Measurements from ENCODE around the gene MDH1.
"Not testable (repeated sequence)": the region's sequence is repeated elsewhere in the genome, so short reads cannot be mapped to it uniquely, and the experiment has no call there.

MDH1 gene

GRCh38 chr2:63588385-63589147 lies at the start of gene MDH1, which contains the start of gene WDPCP:
TSS of gene MDH1 (plus strand) at chr2:63588963. CDS start at chr2:63589044, 81 bp downstream.
TSS of gene WDPCP (minus strand) at chr2:63588477. CDS start at chr2:63588271, 206 bp downstream.
- H3K4me3 ChIP-seq (ENCODE audit: low read depth, low read length): peak within 1 kb of the TSS; percentile 97

DNA sequence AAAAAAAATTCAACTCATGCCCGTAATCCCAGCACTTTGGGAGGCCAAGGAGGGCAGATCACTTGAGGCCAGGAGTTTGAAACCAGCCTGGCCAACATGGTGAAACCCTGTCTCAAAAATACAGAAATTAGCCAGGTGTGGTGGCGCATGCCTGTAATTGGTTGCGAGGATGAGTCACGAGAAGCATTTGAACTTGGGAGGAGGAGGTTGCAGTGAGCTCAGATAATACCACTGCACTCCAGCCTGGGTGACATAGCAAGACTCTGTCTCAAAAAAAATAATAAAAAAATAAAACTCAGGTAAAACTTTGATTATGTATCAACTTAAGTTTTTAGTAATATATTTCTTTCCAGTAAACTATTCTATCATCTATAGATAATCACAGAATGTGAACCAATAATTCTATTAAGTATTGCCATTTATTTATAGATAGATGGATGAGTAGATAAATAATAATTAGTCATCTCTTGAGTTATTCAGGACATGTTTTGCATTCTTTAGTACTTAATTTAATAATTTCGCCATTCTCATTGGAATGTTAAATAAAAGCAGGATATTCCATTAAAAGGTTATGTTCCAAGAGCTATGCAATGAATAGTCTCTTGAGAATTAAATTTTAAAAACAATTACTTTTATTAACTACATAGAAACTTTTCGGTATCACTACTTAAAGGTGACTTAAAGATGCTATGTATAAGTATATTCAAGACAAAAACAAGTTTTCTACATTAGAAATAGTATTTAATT lies 49.2 kb upstream of the MDH1 start:
- H3K4me3 ChIP-seq (ENCODE audit: low read depth, low read length): no peak overlapping the region

- no peak overlapping the region for H3K4me3 ChIP-seq (ENCODE audit: low read depth, low read length)
Measured at GRCh38 chr2:63544017-63544627, 44.6 kb upstream of the MDH1 start.

DNA sequence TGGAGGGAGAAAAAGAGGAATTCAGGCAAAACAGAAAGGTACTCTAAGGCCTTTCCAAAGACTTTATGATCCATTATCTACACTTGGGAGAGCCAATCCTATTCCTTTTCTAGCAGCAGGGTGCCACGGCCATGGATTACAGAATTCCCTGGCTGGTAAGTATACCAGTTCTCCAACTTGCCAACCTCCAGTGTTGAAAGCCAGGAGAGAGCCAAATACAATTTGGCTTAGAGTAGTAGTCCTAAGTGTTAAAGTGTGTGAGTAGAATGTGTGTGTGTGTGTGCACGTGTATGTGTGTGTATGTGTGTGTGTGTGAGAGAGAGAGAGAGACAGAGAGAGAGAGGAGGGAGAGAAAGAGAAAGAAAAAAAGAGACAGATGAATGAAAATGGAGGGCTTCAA lies 43.7 kb upstream of the MDH1 start:
- H3K4me3 ChIP-seq (ENCODE audit: low read depth, low read length): no peak overlapping the region

DNA sequence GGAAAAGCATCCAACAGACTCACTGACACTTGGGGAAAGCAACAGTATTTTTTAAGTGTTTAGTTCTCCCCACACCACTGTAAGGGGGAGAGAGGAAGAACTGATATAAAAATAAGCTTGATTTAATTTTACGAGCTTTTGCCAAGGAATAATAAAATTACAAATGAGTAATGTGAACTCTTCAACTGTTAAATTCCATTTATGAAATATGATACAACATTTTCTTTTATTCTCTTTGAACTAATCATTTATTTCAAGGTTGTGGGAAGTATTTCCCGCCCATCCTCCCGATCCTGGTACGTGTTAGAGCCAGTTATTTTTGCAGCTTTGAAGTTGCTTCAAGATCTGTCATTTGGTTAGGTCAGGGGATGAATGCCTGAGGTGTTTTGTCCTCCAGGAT lies 35.7 kb upstream of the MDH1 start:
- H3K4me3 ChIP-seq (ENCODE audit: low read depth, low read length): no peak overlapping the region

DNA sequence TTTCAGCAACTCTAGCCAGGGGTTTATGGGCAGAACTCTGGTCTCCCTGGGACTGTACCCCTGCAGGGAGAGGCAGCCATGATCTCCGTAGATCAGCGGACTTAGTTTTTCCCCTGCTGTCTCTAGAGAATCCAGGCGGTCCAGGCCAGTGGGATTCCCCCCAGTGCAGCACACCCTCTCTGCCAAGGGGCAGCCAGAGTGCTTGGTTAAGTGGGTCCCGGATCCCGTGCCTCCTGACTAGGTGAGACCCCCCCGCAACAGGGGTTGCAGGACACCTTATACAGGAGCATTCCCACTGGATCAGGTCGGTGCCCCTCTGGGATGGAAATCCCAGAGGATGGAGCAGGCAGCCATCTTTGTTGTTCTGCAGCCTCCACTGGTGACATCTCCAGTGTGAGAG lies 33.5 kb upstream of the MDH1 start:
- H3K4me3 ChIP-seq (ENCODE audit: low read depth, low read length): no peak overlapping the region

DNA sequence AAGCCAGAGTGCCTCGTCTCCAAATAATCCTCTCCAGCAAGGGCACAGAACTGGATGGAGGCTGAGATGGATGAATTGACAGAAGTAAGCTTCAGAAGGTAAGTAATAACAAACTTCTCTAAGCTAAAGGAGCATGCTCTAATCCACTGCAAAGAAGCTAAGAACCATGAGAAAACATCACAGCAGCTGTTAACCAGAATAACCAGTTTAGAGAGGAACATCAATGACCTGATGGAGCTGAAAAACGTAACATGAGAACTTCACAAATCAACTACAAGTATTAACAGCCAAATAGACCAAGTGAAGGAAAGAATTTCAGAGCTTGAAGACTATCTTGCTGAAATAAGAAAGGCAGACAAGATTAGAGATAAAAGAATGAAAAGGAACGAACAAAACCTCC lies 32.8 kb upstream of the MDH1 start:
- no peak overlapping the region for H3K4me3 ChIP-seq (ENCODE audit: low read depth, low read length)

DNA sequence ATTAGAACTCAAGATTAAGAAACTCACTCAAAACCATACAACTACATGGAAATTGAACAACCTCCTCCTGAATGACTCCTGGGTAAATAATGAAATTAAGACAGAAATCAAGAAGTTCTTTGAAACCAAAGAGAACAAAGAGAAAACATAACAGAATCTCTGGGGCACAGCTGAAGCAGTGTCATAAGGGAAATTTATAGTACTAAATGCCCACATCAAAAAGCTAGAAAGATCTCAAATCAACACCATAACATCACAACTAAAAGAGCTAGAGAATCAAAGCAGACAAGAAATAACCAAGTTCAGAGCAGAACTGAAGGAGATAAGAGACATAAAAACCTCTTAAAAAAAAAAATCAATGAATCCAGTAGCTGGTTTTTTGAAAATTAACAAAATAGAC lies 30.9 kb upstream of the MDH1 start:
- H3K4me3 ChIP-seq (ENCODE audit: low read depth, low read length): not testable (repeated sequence)

GRCh38 chr2:63558922-63559321 lies 29.8 kb upstream of the MDH1 start:
- not testable (repeated sequence) for H3K4me3 ChIP-seq (ENCODE audit: low read depth, low read length)

GRCh38 chr2:63562751-63563150 lies 26.0 kb upstream of the MDH1 start:
- no peak overlapping the region for H3K4me3 ChIP-seq (ENCODE audit: low read depth, low read length)

GRCh38 chr2:63569740-63570139 lies 19.0 kb upstream of the MDH1 start:
- H3K4me3 ChIP-seq (ENCODE audit: low read depth, low read length): no peak overlapping the region

GRCh38 chr2:63571291-63571690 lies 17.5 kb upstream of the MDH1 start:
- no peak overlapping the region for H3K4me3 ChIP-seq (ENCODE audit: low read depth, low read length)

DNA sequence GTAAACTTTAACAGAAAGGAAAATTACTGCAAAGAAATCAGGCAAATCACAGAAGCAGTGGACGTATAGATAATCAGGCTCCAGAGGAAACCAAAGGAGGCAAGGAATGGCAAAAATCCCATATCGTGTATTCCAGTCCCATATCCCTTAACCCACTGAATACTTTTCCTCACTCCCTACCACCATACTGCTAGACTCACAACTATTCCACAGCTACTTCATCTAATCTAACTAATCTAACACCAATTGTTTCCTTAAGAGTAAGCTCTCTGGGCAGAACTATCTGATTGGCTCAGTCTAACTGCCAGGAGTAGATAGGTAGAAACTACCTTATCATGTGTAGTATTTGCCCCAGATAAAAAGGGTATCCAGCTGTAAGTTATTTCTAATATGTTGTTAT lies 16.8 kb upstream of the MDH1 start:
- no peak overlapping the region for H3K4me3 ChIP-seq (ENCODE audit: low read depth, low read length)

DNA sequence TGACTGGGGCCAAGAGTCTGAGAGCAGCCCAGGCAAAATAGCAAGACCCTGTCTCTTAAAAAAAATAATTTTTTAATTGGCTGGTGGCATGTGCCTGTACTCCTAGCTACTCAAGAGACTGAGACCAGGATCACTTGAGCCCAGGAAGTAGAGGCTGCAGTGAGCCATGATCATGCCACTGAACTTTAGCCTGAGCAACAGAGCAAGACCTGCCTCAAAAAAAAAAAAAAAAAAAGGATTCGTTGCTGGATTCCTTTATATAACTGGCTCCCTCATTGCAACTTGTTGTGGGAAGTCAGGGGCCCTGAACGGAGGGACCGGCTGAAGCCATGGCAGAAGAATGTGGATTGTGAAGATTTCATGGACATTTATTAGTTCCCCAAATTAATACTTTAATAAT lies 15.7 kb upstream of the MDH1 start:
- H3K4me3 ChIP-seq (ENCODE audit: low read depth, low read length): not testable (repeated sequence)

DNA sequence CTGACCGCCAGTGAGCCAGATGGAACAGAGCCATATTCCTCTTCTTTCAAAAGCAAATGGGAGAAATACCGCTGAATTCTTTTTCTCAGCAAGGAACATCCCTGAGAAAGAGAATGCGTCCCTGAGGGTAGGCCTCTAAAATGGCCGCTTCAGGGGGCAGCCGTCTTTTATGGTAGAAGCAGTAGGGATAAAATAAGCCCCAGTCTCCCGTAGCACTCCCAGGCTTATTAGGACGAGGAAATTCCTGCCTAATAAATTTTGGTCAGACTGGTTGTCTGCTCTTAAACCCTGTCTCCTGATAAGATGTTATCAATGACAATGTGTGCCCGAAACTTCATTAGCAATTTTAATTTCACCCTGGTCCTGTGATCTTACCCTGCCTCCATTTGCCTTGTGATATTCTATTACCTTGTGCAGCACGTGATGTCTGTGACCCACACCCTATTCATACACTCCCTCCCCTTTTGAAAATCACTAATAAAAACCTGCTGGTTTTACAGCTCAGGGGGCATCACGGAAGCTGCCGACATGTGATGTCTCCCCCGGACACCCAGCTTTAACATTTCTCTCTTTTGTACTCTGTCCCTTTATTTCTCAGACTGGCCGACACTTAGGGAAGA lies 14.9 kb upstream of the MDH1 start:
- not testable (repeated sequence) for H3K4me3 ChIP-seq (ENCODE audit: low read depth, low read length)

DNA sequence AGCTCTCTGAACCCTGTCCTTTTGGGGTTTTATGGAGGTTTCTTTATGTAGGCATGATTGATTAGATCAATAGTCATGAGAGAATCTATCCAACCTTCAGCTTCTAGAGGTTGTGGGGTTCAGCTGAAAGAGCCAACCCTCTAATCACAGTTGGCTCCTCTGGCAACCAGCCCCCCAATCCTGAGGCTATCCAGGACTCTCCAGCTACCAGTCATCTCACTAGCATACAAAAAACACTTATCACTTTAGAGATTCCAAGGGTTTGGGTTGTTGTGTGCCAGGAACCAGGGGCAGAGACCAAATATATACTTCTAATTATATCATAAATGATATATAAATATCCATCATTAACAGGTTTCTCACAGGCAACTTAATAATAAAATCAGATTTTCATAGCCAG lies 12.2 kb upstream of the MDH1 start:
- no peak overlapping the region for H3K4me3 ChIP-seq (ENCODE audit: low read depth, low read length)

DNA sequence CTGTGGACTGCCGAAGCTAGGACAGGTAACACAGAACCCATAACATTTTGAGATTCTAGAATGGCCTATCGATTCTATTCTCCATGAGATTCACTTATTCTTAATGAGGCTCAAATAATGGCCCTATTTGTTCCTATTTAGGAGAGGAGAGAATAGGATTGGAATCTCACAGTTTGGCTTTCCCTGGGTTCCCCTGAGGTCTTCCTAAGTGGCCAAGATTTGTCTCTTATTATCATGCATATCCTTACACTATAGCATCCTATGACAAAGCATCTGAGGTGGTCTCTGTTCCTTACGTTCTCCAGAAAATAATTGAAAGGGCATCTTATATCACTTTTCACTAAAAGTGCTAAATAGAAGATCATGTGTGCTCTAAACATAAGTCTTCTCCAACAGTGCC lies 10.0 kb upstream of the MDH1 start:
- H3K4me3 ChIP-seq (ENCODE audit: low read depth, low read length): no peak overlapping the region

GRCh38 chr2:63580651-63581297 lies 8.0 kb upstream of the MDH1 start:
- H3K4me3 ChIP-seq (ENCODE audit: low read depth, low read length): no peak overlapping the region

DNA sequence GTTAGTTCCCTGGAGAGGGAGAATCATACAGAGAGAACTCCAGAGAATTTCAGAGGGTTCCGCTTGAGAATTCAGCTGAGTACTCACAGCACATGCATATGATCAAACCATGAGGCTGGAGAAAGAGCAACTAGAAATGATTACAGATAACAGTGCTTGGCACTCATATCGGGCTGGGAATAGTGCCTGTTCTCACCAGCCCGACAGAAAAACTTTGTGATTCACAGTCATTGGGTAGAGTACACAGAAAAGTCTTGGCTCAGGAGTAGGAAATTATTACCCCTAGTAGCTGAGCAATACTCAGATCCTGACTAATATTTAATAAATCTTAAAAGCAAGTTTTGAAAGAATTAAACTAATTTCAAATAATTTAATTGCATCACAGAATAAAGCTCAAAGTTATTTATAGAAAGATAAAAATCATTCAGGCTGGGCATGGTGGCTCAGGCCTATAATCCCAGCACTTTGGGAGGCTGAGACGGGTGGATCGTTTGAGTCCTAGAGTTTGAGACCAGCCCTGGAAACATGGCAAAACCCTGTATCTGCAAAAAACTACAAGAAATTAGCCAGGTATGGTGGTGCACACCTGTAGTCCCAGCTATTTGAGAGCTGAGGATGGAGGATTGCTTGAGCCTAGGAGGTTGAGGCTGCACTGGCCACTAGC lies 7.3 kb upstream of the MDH1 start:
- H3K4me3 ChIP-seq (ENCODE audit: low read depth, low read length): no peak overlapping the region

- no peak overlapping the region for H3K4me3 ChIP-seq (ENCODE audit: low read depth, low read length)
Measured at GRCh38 chr2:63582873-63583272, 5.9 kb upstream of the MDH1 start.

Data from iPS-11a (cell line).